Measurements from ENCODE around the gene CSNK1G1. TPM values are rescaled to one million over a fixed set of nuclear protein-coding genes. Genes with fewer than 3 reads are reported as not detected.
"Not testable (repeated sequence)": the region's sequence is repeated elsewhere in the genome, so short reads cannot be mapped to it uniquely, and the experiment has no call there.

CSNK1G1 gene
- total RNA-seq, 1 donor from 2014 or later, result 12.8 TPM

GRCh38 chr15:64127521-64128270, 228.3 kb downstream of the CSNK1G1 start:
- Histone ChIP-seq H3K9me3 (no peaks in the 10 kb centered on the region), H3K27ac (no peak overlapping the region), H3K4me3 (no peak overlapping the region), H3K36me3 (peaks cover 0 to 92% of the 10 kb centered on the region in 2 donors), H3K4me1 (no peaks in the 10 kb centered on the region), H3K27me3 (no peaks in the 10 kb centered on the region)
- TF ChIP-seq POLR2AphosphoS5 (IDR thresholded peaks at IDR 0.05; ENCODE audit: insufficient read depth in 1 of 2, low read depth in 1 of 2) (no peak), POLR2A (IDR thresholded peaks at IDR 0.05) (no peak), CTCF (IDR thresholded peaks at IDR 0.05) (no peak)
- intact Hi-C loops (cut with DNase I), result no loop called here
- no peak for DNase-seq (ENCODE audit: extremely low spot score in 2 of 2)

- Histone ChIP-seq H3K4me1 (no peaks in the 10 kb centered on the region), H3K4me3 (no peak overlapping the region), H3K27me3 (no peaks in the 10 kb centered on the region), H3K27ac (no peak overlapping the region), H3K9me3 (no peaks in the 10 kb centered on the region), H3K36me3 (peaks cover 0 to 85% of the 10 kb centered on the region in 2 donors)
- intact Hi-C loops (cut with DNase I), result no loop called here
- no peak for DNase-seq (ENCODE audit: extremely low spot score in 2 of 2)
- TF ChIP-seq CTCF (IDR thresholded peaks at IDR 0.05) (no peak), POLR2A (IDR thresholded peaks at IDR 0.05) (no peak), POLR2AphosphoS5 (IDR thresholded peaks at IDR 0.05; ENCODE audit: insufficient read depth in 1 of 2, low read depth in 1 of 2) (no peak)
Observed at GRCh38 chr15:64125978-64126377, 230.0 kb downstream of the CSNK1G1 start.

- Histone ChIP-seq H3K27ac (no peak overlapping the region), H3K27me3 (no peaks in the 10 kb centered on the region), H3K4me3 (no peak overlapping the region), H3K4me1 (no peaks in the 10 kb centered on the region), H3K36me3 (peaks cover 0 to 85% of the 10 kb centered on the region in 2 donors), H3K9me3 (no peaks in the 10 kb centered on the region)
- intact Hi-C loops (cut with DNase I), result loop anchor here (5.0 kb wide), 1 partner anchor 179 kb away; no protein-coding TSS in a partner anchor
- no peak for DNase-seq (ENCODE audit: extremely low spot score in 2 of 2)
- TF ChIP-seq POLR2AphosphoS5 (IDR thresholded peaks at IDR 0.05; ENCODE audit: insufficient read depth in 1 of 2, low read depth in 1 of 2), result no peak
- no peak for TF ChIP-seq CTCF (IDR thresholded peaks at IDR 0.05)
- TF ChIP-seq POLR2A (IDR thresholded peaks at IDR 0.05), result no peak
Observed at GRCh38 chr15:64122936-64123351, 233.0 kb downstream of the CSNK1G1 start.

GRCh38 chr15:64122444-64122843, 233.5 kb downstream of the CSNK1G1 start:
- intact Hi-C loops (cut with DNase I), result loop anchor here (5.0 kb wide), 1 partner anchor 180 kb away; no protein-coding TSS in a partner anchor
- H3K27ac ChIP-seq, result no peak overlapping the region
- H3K9me3 ChIP-seq, result no peaks in the 10 kb centered on the region
- no peak overlapping the region for H3K4me3 ChIP-seq
- DNase-seq (ENCODE audit: extremely low spot score in 2 of 2), result no peak
- TF ChIP-seq CTCF (IDR thresholded peaks at IDR 0.05) (no peak), POLR2A (IDR thresholded peaks at IDR 0.05) (no peak), POLR2AphosphoS5 (IDR thresholded peaks at IDR 0.05; ENCODE audit: insufficient read depth in 1 of 2, low read depth in 1 of 2) (no peak)
- peaks cover 0 to 85% of the 10 kb centered on the region in 2 donors for H3K36me3 ChIP-seq
- H3K27me3 ChIP-seq, result no peaks in the 10 kb centered on the region
- H3K4me1 ChIP-seq, result no peaks in the 10 kb centered on the region

- H3K4me1 ChIP-seq, result no peaks in the 10 kb centered on the region
- peaks cover 0 to 83% of the 10 kb centered on the region in 2 donors for H3K36me3 ChIP-seq
- no peak overlapping the region for H3K27ac ChIP-seq
- DNase-seq (ENCODE audit: extremely low spot score in 2 of 2), result no peak
- intact Hi-C loops (cut with DNase I), result loop anchor here (5.0 kb wide), 1 partner anchor 181 kb away; no protein-coding TSS in a partner anchor
- no peaks in the 10 kb centered on the region for H3K27me3 ChIP-seq
- no peaks in the 10 kb centered on the region for H3K9me3 ChIP-seq
- TF ChIP-seq POLR2AphosphoS5 (IDR thresholded peaks at IDR 0.05; ENCODE audit: insufficient read depth in 1 of 2, low read depth in 1 of 2) (no peak), POLR2A (IDR thresholded peaks at IDR 0.05) (no peak), CTCF (IDR thresholded peaks at IDR 0.05) (no peak)
- no peak overlapping the region for H3K4me3 ChIP-seq
Observed at GRCh38 chr15:64121614-64122013, 234.4 kb downstream of the CSNK1G1 start.

GRCh38 chr15:64120322-64120721, 235.7 kb downstream of the CSNK1G1 start:
- peaks cover 0 to 70% of the 10 kb centered on the region in 2 donors for H3K36me3 ChIP-seq
- not testable (repeated sequence) for H3K27ac ChIP-seq; H3K27me3 ChIP-seq; H3K4me1 ChIP-seq; H3K4me3 ChIP-seq; H3K9me3 ChIP-seq; DNase-seq (ENCODE audit: extremely low spot score in 2 of 2)
- intact Hi-C loops (cut with DNase I), result loop anchor here (5.0 kb wide), 1 partner anchor 182 kb away; no protein-coding TSS in a partner anchor
